HUES64 (cell line): Measurements from ENCODE around the gene FAM124A.

Source experiments
- H3K27ac ChIP-seq: 2 replicates; pipeline ENCODE4 v1.7.0; 2013; ENCODE audit warnings: low read depth, low read length, inconsistent platforms
- H3K27me3 ChIP-seq: 2 replicates; pipeline ENCODE4 v1.6.1; 2013; ENCODE audit warnings: mild to moderate bottlenecking, low read length; ENCODE audit not compliant: insufficient read depth
- H3K36me3 ChIP-seq: 2 replicates; pipeline ENCODE4 v1.6.1; 2013; ENCODE audit warnings: mild to moderate bottlenecking, low read length; ENCODE audit not compliant: insufficient read depth
- H3K4me1 ChIP-seq: 2 replicates; pipeline ENCODE4 v1.6.1; 2013; ENCODE audit warnings: mild to moderate bottlenecking, low read length, moderate library complexity; ENCODE audit not compliant: insufficient read depth
- H3K4me3 ChIP-seq: 2 replicates; pipeline ENCODE4 v1.5.1; 2013; ENCODE audit warnings: mild to moderate bottlenecking, low read length, moderate library complexity
- H3K9ac ChIP-seq: 2 replicates; pipeline ENCODE4 v1.6.1; 2013; ENCODE audit warnings: mild to moderate bottlenecking, low read depth, low read length
- H3K9me3 ChIP-seq: 2 replicates; pipeline ENCODE4 v1.6.1; 2013; ENCODE audit warnings: low read depth, low read length; ENCODE audit not compliant: insufficient read depth
- WGBS: fragments of 150-250, 120-280 bp; methylation state at CpG from one replicate; pipeline ENCODE4 v1.1.7; 2013; ENCODE audit warnings: missing lambda C conversion rate; 5-methylcytosine and 5-hydroxymethylcytosine counted together

Gene FAM124A

DNA sequence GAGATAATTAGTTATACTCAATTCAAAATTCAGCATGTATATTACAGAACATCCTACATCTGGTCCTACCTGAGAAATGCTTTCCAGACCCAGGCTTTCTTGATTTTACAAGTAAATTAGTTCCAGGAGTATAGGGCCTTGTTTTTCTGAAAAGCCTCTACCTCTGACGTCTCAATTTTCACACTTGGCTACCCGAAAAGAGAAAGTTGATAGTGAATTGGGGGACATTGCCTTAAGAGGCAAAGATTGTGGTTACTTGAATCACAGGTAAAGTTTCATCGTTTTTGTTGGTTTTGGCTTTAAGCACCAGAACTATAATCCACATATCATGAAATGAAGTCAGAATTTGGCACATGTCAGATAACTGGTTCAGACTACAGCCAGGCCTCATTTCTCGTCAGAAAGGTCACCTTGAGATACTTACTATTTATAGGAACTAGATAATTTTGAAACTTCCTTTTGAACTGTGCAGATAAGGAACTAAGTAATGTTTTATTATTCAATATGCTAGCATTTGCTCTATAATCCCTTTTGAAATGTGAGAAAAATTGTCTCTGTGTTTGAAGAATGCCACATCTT is 30.8 kb downstream of the FAM124A start:
- no peaks in the 10 kb centered on the region for H3K9me3 ChIP-seq
- no peak overlapping the region for H3K9ac ChIP-seq
- H3K4me3 ChIP-seq: no peak overlapping the region
- H3K4me1 ChIP-seq: peaks cover 49% of the 10 kb centered on the region
- H3K27me3 ChIP-seq: no peaks in the 10 kb centered on the region
- no peak overlapping the region for H3K27ac ChIP-seq
- H3K36me3 ChIP-seq: peaks cover 71% of the 10 kb centered on the region
- 92% methylated on average over 3 of the region's 4 CpGs for WGBS

GRCh38 chr13:51255556-51255955 is 33.4 kb downstream of the FAM124A start:
- no peak overlapping the region for H3K4me3 ChIP-seq
- H3K27me3 ChIP-seq: no peaks in the 10 kb centered on the region
- 24% methylated on average over 1 of the region's 1 CpG for WGBS
- peaks cover 78% of the 10 kb centered on the region for H3K36me3 ChIP-seq
- no peak overlapping the region for H3K9ac ChIP-seq
- H3K4me1 ChIP-seq: peaks cover 33% of the 10 kb centered on the region
- H3K27ac ChIP-seq: peak overlapping the region; percentile 82; the same call in 1 of the 2 replicates
- no peaks in the 10 kb centered on the region for H3K9me3 ChIP-seq

GRCh38 chr13:51257187-51257586 is 35.0 kb downstream of the FAM124A start:
- Histone ChIP-seq H3K27me3 (no peaks in the 10 kb centered on the region), H3K27ac (no peak overlapping the region), H3K9ac (no peak overlapping the region), H3K36me3 (peaks cover 74% of the 10 kb centered on the region), H3K4me3 (no peak overlapping the region), H3K4me1 (peaks cover 36% of the 10 kb centered on the region), H3K9me3 (no peaks in the 10 kb centered on the region)
- WGBS: 96% methylated on average over 2 of the region's 2 CpGs

DNA sequence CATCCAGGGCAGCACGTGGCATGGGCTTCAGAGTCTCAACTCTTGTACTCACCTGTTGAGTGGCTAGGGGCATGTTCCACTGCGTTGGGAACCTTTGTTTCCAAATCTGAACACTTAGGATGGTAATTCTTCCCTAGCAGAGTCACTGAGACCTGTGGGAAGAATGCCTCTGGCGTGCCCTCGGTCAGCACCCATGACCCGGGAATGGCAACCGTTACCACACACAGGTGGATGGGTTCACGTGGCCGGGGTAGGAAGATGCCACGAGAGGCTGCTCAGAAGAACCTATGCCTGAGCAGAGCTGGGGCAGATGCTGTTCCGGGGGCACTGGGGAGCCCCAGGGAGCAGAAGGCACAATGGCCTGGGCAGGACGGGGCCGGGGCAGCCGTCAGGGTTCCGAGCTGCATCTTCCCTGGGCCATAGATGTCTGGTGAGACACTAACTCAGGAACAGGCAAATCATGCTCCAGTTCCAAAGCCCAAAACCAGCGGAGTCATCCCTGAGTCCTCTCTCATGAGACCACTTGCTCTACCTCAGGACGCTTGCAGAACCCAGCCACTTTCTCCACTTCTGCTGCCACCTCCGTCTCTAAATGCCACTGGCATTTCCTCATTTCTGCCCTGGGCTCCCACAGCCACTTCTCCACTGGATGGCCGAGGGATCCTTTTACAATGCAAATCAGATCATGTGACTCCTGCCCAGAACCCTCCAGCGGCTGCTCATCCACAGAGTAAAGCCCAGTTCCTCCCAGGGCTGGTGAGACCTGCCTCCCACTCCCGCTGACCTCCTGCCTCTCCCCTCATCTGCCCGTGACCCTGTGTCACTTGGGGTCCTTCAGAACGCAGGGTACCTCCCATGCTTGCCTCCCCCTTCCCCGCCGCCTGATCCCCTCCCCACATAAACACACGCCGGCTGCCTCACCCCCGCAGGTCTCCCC is 36.7 kb downstream of the FAM124A start:
- peaks cover 41% of the 10 kb centered on the region for H3K4me1 ChIP-seq
- WGBS: 86% methylated on average over 27 of the region's 27 CpGs
- H3K9ac ChIP-seq: no peak overlapping the region
- no peaks in the 10 kb centered on the region for H3K27me3 ChIP-seq
- H3K4me3 ChIP-seq: no peak overlapping the region
- peaks cover 63% of the 10 kb centered on the region for H3K36me3 ChIP-seq
- no peaks in the 10 kb centered on the region for H3K9me3 ChIP-seq
- H3K27ac ChIP-seq: no peak overlapping the region; the same call in 1 of the 2 replicates

- Histone ChIP-seq H3K27ac (no peak overlapping the region), H3K4me3 (no peak overlapping the region), H3K4me1 (peaks cover 28% of the 10 kb centered on the region), H3K9me3 (no peaks in the 10 kb centered on the region), H3K9ac (no peak overlapping the region), H3K27me3 (no peaks in the 10 kb centered on the region), H3K36me3 (peaks cover 69% of the 10 kb centered on the region)
- WGBS: 95% methylated on average over 4 of the region's 4 CpGs
Observed at GRCh38 chr13:51260154-51260553, 38.0 kb downstream of the FAM124A start.

DNA sequence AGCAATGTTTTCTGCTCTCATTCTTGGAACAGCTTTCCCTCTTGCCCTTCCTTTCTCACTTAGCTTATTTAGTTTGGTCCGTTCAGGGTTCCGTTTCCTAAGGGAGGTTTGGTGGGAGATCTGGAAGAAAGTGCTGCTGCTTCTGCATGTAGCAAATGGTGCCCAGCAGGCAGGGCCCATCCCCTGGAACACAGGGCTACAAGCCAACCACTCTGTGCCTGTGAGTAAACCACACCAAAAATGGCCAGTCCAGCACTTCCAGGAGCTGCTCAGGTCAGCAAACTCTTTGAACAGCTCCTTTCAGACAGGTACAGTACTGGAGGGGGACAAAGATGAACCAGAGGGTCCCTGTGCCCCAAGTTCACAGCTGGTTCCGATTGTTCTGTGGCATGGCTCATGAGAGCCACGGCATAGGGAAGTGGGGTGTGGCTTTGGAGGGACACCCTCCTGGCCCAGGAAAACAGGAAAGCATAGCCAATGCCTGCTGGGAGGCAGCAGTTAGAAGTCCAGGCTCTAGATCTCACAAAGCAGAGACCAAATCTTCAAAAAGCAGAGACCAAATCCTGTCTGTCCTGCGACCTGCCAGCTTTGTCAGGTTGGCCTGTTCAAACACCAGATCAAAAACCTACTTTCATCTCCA is 39.5 kb downstream of the FAM124A start:
- Histone ChIP-seq H3K4me3 (no peak overlapping the region), H3K9ac (no peak overlapping the region), H3K9me3 (no peaks in the 10 kb centered on the region), H3K4me1 (peaks cover 13% of the 10 kb centered on the region), H3K36me3 (peaks cover 70% of the 10 kb centered on the region), H3K27ac (no peak overlapping the region), H3K27me3 (no peaks in the 10 kb centered on the region)
- 83% methylated on average over 5 of the region's 5 CpGs for whole genome bisulfite sequencing

GRCh38 chr13:51262501-51263211 is 40.5 kb downstream of the FAM124A start:
- Histone ChIP-seq H3K27me3 (no peaks in the 10 kb centered on the region), H3K36me3 (peaks cover 61% of the 10 kb centered on the region), H3K4me1 (peaks cover 13% of the 10 kb centered on the region), H3K4me3 (no peak overlapping the region), H3K9me3 (no peaks in the 10 kb centered on the region), H3K9ac (no peak overlapping the region), H3K27ac (no peak overlapping the region)
- 53% methylated on average over 8 of the region's 8 CpGs for WGBS

DNA sequence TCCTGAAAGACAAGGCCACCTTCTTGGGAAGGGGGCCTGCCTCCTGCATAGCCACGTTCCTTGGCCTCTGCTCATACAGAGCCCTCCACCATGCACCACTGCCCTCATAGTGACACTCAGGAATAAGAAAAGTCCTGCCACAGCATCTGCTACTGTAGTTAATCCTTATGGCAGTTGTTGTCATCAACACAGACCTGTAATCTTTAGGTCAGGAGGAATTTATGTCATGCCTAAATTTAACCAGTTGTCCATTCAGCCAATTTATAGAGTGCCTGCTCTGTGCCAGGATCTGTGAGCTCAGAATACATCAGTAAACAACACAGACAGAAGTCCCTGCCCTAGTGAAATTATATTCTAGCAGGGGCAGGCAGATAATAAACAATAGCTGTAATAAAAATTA is 44.4 kb downstream of the FAM124A start:
- Histone ChIP-seq H3K27ac (no peak overlapping the region), H3K27me3 (no peaks in the 10 kb centered on the region)
- WGBS: 100% methylated on average over 1 of the region's 1 CpG

DNA sequence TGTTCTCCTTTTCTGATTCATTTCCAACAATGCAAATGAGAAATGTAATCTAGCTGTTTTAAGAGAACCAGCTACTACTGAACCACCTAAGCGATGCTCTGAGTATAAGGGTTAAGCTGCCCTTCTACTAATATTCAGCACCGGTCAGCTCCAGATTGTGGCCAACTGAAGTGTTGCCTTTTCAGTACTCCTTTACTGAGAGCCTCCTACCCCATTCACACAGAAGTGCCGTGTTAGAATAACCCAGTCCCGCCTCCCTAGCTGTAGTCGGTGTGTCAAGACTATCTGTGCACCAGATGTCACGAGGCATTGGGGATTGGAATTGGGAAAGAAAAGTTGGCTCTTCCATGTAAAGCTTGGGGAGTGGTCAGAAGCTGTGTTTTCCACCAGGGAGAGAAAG is 45.4 kb downstream of the FAM124A start:
- Histone ChIP-seq H3K27me3 (no peaks in the 10 kb centered on the region), H3K9me3 (no peaks in the 10 kb centered on the region), H3K4me3 (no peak overlapping the region), H3K4me1 (peaks cover 36% of the 10 kb centered on the region), H3K9ac (no peak overlapping the region), H3K27ac (no peak overlapping the region), H3K36me3 (peaks cover 28% of the 10 kb centered on the region)
- 92% methylated on average over 6 of the region's 6 CpGs for WGBS

More for the DNA sequence above, 44.4 kb downstream of the FAM124A start:
- peaks cover 41% of the 10 kb centered on the region for H3K4me1 ChIP-seq
- no peak overlapping the region for H3K9ac ChIP-seq
- no peaks in the 10 kb centered on the region for H3K9me3 ChIP-seq
- no peak overlapping the region for H3K4me3 ChIP-seq
- peaks cover 30% of the 10 kb centered on the region for H3K36me3 ChIP-seq

GRCh38 chr13:51269039-51269438 is 46.8 kb downstream of the FAM124A start:
- no peak overlapping the region for H3K27ac ChIP-seq
- no peaks in the 10 kb centered on the region for H3K27me3 ChIP-seq

More at GRCh38 chr13:51269039-51269438, 46.8 kb downstream of the FAM124A start:
- Histone ChIP-seq H3K9me3 (no peaks in the 10 kb centered on the region), H3K4me3 (no peak overlapping the region), H3K4me1 (peaks cover 33% of the 10 kb centered on the region), H3K36me3 (peaks cover 24% of the 10 kb centered on the region), H3K9ac (no peak overlapping the region)
